Osteocyte (in vitro differentiated cells): ENCODE measurements around the gene CCNF. TPM values are rescaled to one million over a fixed set of nuclear protein-coding genes. Genes with fewer than 3 reads are reported as not detected.
A peak's percentile ranks its signal among the peaks of the same experiment; 100 is the strongest.
"Not testable (repeated sequence)": the region's sequence is repeated elsewhere in the genome, so short reads cannot be mapped to it uniquely, and the experiment has no call there.

ENCODE experiments used
- DNase-seq: peaks from one replicate; pipeline ENCODE4 v3.0.0; 2021; ENCODE audit warnings: mixed read lengths; ENCODE audit not compliant: unreplicated experiment; ENCODE audit errors: extremely low spot score
- H3K27ac Mint-ChIP-seq: one replicate; pipeline ENCODE4 v1.8.0; 2021; ENCODE audit warnings: mild to moderate bottlenecking, mixed read lengths; ENCODE audit not compliant: unreplicated experiment
- H3K27me3 Mint-ChIP-seq: one replicate; pipeline ENCODE4 v1.8.0; 2021; ENCODE audit warnings: mixed read lengths; ENCODE audit not compliant: unreplicated experiment
- H3K36me3 Mint-ChIP-seq: one replicate; pipeline ENCODE4 v1.8.0; 2021; ENCODE audit warnings: mixed read lengths; ENCODE audit not compliant: unreplicated experiment
- H3K4me1 Mint-ChIP-seq: one replicate; pipeline ENCODE4 v1.8.0; 2021; ENCODE audit warnings: mixed read lengths; ENCODE audit not compliant: unreplicated experiment
- H3K4me3 Mint-ChIP-seq: one replicate; pipeline ENCODE4 v1.8.0; 2021; ENCODE audit warnings: mild to moderate bottlenecking, moderate library complexity, mixed read lengths; ENCODE audit not compliant: unreplicated experiment
- H3K9me3 Mint-ChIP-seq: one replicate; pipeline ENCODE4 v1.8.0; 2021; ENCODE audit warnings: mixed read lengths; ENCODE audit not compliant: unreplicated experiment
- long read RNA-seq: library from polyadenylated mRNA; unstranded; transcript quantifications from one replicate; pipeline ENCODE4 v2.0.0, GENCODE V29; 2021
- total RNA-seq: library from RNA; stranded (reverse); gene quantifications from 2 replicates; pipeline ENCODE4 v1.2.1, GENCODE V29; 2021
- TF ChIP-seq, protein P1 (sequence below): fragments of 200-600 bp; sonication (generic); IDR thresholded peaks from 2 replicates; pipeline ENCODE4 v1.5.0; 2021; ENCODE audit warnings: antibody characterized with exemption, mild to moderate bottlenecking, moderate library complexity

Gene CCNF, protein sequence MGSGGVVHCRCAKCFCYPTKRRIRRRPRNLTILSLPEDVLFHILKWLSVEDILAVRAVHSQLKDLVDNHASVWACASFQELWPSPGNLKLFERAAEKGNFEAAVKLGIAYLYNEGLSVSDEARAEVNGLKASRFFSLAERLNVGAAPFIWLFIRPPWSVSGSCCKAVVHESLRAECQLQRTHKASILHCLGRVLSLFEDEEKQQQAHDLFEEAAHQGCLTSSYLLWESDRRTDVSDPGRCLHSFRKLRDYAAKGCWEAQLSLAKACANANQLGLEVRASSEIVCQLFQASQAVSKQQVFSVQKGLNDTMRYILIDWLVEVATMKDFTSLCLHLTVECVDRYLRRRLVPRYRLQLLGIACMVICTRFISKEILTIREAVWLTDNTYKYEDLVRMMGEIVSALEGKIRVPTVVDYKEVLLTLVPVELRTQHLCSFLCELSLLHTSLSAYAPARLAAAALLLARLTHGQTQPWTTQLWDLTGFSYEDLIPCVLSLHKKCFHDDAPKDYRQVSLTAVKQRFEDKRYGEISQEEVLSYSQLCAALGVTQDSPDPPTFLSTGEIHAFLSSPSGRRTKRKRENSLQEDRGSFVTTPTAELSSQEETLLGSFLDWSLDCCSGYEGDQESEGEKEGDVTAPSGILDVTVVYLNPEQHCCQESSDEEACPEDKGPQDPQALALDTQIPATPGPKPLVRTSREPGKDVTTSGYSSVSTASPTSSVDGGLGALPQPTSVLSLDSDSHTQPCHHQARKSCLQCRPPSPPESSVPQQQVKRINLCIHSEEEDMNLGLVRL
- 8.0 and 10.0 TPM in 2 replicates for total RNA-seq
- long read RNA-seq, full-length matches to known transcripts, result 5 of 14 reads
- long read RNA-seq, partial matches to known transcripts, result 1 of 14 reads
- long read RNA-seq, other reads (novel, unspliced or antisense), result 8 of 14 reads

DNA sequence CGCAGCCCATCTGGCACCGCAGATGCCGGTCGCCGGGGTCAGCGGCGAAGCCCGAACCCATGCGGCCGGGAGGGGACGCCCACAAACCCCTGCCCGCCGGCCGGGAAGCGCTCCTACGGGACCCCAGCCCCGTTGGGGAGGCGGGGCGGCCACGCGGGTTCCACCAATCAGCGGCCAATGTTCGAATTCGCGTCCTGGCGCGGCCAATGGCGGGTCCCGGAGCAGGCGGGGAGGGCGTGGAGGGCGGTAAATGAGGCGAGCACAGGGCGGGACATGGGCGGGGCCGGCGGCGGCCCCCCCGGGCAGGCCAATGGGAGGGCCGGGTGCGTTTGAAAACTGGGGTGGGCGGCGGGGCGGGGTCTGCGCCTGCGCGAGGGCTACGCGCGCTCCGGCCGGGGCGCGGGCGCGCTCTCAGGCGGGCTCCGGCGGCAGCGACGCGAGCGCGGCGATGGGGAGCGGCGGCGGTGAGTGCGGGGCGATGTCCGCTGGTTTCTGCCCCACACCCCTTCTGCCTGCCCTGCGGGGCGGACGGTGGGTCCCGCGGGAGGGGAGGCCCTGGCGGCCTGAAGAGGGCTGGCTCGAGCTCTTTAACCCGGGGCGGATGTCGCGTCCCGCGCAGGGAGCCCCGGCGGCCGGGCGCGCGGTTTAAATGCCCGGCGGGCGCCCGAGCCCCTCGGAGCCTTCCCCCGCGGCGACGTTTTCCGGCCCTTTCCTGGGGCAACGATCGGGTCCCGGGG lies at the start of gene CCNF:
Gene CCNF, plus strand, starts transcription at position 414 of the 737 bp plus-strand sequence. Its CDS starts 35 bp downstream, at position 449.
- H3K36me3 Mint-ChIP-seq, result peaks cover 11% of the 10 kb centered on the region
- peak within 1 kb of the TSS; percentile 87 for H3K4me3 Mint-ChIP-seq
- peak; percentile 98 for DNase-seq
- no peaks in the 10 kb centered on the region for H3K9me3 Mint-ChIP-seq
- TF ChIP-seq, protein P1, sequence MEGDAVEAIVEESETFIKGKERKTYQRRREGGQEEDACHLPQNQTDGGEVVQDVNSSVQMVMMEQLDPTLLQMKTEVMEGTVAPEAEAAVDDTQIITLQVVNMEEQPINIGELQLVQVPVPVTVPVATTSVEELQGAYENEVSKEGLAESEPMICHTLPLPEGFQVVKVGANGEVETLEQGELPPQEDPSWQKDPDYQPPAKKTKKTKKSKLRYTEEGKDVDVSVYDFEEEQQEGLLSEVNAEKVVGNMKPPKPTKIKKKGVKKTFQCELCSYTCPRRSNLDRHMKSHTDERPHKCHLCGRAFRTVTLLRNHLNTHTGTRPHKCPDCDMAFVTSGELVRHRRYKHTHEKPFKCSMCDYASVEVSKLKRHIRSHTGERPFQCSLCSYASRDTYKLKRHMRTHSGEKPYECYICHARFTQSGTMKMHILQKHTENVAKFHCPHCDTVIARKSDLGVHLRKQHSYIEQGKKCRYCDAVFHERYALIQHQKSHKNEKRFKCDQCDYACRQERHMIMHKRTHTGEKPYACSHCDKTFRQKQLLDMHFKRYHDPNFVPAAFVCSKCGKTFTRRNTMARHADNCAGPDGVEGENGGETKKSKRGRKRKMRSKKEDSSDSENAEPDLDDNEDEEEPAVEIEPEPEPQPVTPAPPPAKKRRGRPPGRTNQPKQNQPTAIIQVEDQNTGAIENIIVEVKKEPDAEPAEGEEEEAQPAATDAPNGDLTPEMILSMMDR, result no peak
- no peaks in the 10 kb centered on the region for H3K27me3 Mint-ChIP-seq
- peaks cover 21% of the 10 kb centered on the region for H3K4me1 Mint-ChIP-seq
- peak within 1 kb of the TSS; percentile 64 for H3K27ac Mint-ChIP-seq

DNA sequence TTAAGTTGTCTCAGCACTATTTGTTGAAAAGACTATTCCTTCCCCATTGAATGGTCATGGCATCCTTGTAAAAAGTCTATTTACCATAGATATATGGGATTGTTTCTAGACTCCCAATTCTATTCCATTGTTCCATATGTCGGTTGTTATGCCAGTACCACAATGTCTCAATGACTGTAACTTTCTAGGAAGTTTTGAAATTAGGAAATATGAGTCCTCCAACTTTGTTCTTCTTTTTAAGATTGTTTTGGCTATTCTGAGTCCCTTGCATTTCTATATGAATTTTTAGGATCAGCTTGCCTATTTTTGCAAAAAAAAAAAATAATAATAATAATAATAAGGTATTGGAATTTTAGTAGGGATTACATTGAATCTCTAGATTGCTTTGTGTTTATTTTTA lies 45.7 kb upstream of the CCNF start:
- Mint-ChIP-seq H3K27me3 (peaks cover 28% of the 10 kb centered on the region), H3K4me1 (no peaks in the 10 kb centered on the region), H3K27ac (no peak overlapping the region), H3K4me3 (no peak overlapping the region), H3K9me3 (peaks cover 1% of the 10 kb centered on the region), H3K36me3 (peaks cover 1% of the 10 kb centered on the region)
- DNase-seq, result no peak
- TF ChIP-seq, protein P1, result no peak

DNA sequence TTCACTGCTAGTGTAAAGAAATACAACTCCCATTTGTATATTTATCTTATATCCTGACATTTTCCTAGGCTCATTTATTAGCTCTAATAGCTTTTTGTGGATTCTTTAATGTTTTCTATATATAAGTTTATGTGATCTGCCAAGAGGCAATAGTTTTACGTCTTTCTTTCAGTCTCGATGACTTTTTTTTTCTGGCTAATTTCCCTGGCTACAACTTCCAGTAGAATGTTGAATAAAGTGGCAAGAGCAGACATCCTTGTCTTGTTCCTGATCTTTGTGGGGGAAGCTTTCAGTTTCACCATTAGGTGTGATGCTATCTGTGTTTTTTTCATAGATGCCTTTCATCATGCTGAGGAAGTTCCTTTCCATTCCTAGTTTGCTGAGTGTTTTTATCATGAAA lies 44.8 kb upstream of the CCNF start:
- DNase-seq, result no peak
- peaks cover 3% of the 10 kb centered on the region for H3K9me3 Mint-ChIP-seq
- TF ChIP-seq, protein P1, result no peak
- H3K4me1 Mint-ChIP-seq, result no peaks in the 10 kb centered on the region
- peaks cover 3% of the 10 kb centered on the region for H3K36me3 Mint-ChIP-seq
- H3K27me3 Mint-ChIP-seq, result peaks cover 24% of the 10 kb centered on the region
- H3K27ac Mint-ChIP-seq, result no peak overlapping the region
- no peak overlapping the region for H3K4me3 Mint-ChIP-seq

- DNase-seq, result no peak
- Mint-ChIP-seq H3K27ac (no peak overlapping the region), H3K36me3 (peaks cover 3% of the 10 kb centered on the region), H3K27me3 (peaks cover 16% of the 10 kb centered on the region), H3K9me3 (peaks cover 3% of the 10 kb centered on the region), H3K4me1 (no peaks in the 10 kb centered on the region), H3K4me3 (no peak overlapping the region)
- TF ChIP-seq, protein P1, result no peak
These were observed 43.9 kb upstream of the CCNF start for GRCh38 chr16:2385190-2385836.

GRCh38 chr16:2385982-2386381 lies 43.3 kb upstream of the CCNF start:
- H3K4me3 Mint-ChIP-seq, H3K4me1 Mint-ChIP-seq, H3K9me3 Mint-ChIP-seq, DNase-seq, H3K27ac Mint-ChIP-seq, H3K36me3 Mint-ChIP-seq: not testable (repeated sequence)
- H3K27me3 Mint-ChIP-seq, result peaks cover 12% of the 10 kb centered on the region
